Measurements from ENCODE around the gene VDR.

DNA sequence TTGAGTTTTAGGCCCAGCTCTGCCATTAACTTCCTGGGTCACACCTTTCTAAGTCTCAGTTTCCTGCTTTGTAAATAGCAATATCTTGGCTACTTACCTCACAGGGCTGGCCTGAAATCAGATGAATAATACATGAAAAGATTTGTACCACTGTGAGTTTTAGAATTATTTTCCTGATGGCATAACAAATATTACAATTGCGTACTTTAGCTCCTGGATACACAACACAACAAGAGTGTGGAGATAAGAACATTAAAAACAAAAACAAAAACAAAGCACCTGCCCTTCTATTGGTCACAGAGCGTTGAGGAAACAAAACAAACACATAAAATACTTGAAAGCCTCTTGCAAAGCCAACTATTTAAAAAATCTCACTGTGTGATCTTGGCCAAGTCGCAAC lies 80.2 kb downstream of the VDR start:
- TF ChIP-seq POLR2A (IDR thresholded peaks at IDR 0.05), result no peak
- TF ChIP-seq, protein P1, sequence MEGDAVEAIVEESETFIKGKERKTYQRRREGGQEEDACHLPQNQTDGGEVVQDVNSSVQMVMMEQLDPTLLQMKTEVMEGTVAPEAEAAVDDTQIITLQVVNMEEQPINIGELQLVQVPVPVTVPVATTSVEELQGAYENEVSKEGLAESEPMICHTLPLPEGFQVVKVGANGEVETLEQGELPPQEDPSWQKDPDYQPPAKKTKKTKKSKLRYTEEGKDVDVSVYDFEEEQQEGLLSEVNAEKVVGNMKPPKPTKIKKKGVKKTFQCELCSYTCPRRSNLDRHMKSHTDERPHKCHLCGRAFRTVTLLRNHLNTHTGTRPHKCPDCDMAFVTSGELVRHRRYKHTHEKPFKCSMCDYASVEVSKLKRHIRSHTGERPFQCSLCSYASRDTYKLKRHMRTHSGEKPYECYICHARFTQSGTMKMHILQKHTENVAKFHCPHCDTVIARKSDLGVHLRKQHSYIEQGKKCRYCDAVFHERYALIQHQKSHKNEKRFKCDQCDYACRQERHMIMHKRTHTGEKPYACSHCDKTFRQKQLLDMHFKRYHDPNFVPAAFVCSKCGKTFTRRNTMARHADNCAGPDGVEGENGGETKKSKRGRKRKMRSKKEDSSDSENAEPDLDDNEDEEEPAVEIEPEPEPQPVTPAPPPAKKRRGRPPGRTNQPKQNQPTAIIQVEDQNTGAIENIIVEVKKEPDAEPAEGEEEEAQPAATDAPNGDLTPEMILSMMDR (IDR thresholded peaks at IDR 0.05), result no peak
